ENCODE results near the gene KCNAB1.

KCNAB1 gene

DNA sequence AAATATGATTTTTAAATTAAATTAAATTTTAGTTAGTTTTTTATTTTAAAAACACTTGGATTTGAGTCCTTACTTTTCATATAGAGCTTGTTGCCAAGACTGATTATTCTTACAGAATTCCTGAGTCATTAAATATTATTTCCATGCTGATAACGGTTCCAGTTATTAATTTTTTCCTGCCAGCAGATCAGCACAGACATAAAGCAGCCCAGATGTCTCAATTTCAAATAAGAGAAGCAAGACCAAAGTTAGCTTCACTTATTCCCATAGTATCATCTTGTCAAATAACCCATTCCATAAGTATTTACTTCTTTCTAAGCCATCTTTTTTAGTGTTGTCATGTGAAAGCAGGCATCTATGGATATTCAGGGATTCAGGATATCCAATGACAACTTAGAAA is 359.2 kb downstream of the KCNAB1 start:
- in situ Hi-C loops (cut with HindIII; ENCODE audit: low pct_ligation_motif_present, low pct_unique_long_range_greater_than_20kb, low sequenced_read_pairs) = no loop called here
- no peak for DNase-seq

GRCh38 chr3:156480949-156481348 is 360.6 kb downstream of the KCNAB1 start:
- in situ Hi-C loops (cut with HindIII; ENCODE audit: low pct_ligation_motif_present, low pct_unique_long_range_greater_than_20kb, low sequenced_read_pairs) = no loop called here

DNA sequence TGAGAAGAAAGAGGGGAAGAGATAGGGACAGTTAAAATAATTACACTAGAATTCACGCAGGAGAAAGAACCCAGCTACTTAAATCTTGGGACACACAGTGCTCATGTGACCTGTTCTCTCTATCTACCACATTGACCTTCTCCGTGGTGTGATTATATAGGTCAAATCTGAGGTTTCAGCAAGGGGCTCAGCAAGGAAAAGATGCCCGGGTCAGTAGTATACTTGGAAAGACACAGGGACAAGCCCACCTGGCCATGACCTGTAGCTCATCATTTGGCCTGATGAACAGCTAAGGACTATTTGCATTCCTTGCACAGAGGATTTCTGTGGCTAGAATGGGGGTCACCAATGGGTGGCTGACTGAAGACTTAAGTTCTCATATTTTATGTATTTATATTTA is 362.6 kb downstream of the KCNAB1 start:
- no peak for DNase-seq
- in situ Hi-C loops (cut with HindIII; ENCODE audit: low pct_ligation_motif_present, low pct_unique_long_range_greater_than_20kb, low sequenced_read_pairs) = no loop called here

More at GRCh38 chr3:156480949-156481348, 360.6 kb downstream of the KCNAB1 start:
- DNase-seq = no peak

DNA sequence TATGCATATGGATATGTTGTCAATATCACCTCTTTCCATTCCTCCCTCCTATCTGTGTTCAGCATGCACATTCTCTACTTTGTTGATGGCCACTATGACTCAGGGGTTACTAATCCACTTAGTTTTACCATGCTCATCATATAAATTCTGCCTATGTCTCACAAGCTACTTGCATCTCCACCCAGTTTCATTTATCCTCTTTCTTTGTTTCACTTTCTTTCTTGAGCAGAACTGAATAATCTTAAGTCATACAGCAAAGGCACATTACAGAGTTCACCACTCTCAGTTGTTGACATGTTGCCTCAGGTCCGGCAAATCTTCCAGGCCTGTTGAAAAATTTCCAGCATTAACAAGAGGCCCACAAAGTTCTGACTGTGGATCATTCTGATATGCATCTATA is 363.0 kb downstream of the KCNAB1 start:
- in situ Hi-C loops (cut with HindIII; ENCODE audit: low pct_ligation_motif_present, low pct_unique_long_range_greater_than_20kb, low sequenced_read_pairs) = no loop called here
- DNase-seq = peak; percentile 61

GRCh38 chr3:156483961-156484787 is 363.8 kb downstream of the KCNAB1 start:
- in situ Hi-C loops (cut with HindIII; ENCODE audit: low pct_ligation_motif_present, low pct_unique_long_range_greater_than_20kb, low sequenced_read_pairs) = no loop called here
- peak; percentile 36 for DNase-seq

GRCh38 chr3:156488767-156489166 is 368.4 kb downstream of the KCNAB1 start:
- in situ Hi-C loops (cut with HindIII; ENCODE audit: low pct_ligation_motif_present, low pct_unique_long_range_greater_than_20kb, low sequenced_read_pairs) = no loop called here
- DNase-seq = no peak

DNA sequence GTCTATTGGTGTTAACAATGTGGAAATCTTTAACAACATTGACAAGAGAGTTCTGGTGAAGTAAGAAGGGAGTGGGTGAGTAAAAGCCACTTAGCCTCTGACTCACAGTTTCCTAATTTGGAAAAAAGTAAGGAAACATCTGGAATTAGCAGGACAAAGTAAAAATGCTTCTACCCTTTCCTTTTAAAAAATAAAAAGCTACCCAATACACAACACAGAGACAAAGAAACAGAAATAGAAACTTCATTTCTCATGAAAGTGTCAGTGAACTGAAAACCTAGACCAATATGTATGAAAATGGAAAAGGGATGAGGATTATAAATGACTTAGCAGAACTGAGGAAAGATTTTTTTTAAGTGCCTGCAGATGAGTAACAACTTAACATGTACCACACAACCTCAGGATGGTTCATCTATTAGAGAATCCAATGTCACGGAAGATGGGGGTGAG is 369.1 kb downstream of the KCNAB1 start:
- DNase-seq = no peak
- in situ Hi-C loops (cut with HindIII; ENCODE audit: low pct_ligation_motif_present, low pct_unique_long_range_greater_than_20kb, low sequenced_read_pairs) = no loop called here

GRCh38 chr3:156491192-156491591 is 370.8 kb downstream of the KCNAB1 start:
- no peak for DNase-seq
- in situ Hi-C loops (cut with HindIII; ENCODE audit: low pct_ligation_motif_present, low pct_unique_long_range_greater_than_20kb, low sequenced_read_pairs) = no loop called here

DNA sequence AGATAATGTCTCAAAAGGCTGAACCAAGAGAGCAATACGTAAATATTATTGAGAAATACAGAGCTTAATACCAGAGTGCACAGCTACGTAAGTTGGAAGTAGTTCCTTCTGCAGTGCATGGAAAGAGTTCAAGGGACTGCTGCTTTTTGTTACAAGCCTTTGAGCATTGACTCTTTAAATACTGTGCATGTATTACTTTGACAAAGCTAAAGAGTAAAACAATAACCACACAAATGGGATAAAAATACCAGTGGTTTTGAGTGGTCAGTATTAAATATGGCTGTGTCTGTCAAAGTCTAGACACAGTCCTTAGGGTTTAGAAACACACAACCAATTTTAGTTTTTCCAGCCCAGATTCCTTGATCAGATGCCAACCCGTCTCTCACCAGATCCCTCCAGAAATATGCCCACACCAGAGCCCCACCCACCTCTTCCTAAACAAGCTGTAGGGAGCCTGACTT is 372.5 kb downstream of the KCNAB1 start:
- in situ Hi-C loops (cut with HindIII; ENCODE audit: low pct_ligation_motif_present, low pct_unique_long_range_greater_than_20kb, low sequenced_read_pairs) = no loop called here
- no peak for DNase-seq

DNA sequence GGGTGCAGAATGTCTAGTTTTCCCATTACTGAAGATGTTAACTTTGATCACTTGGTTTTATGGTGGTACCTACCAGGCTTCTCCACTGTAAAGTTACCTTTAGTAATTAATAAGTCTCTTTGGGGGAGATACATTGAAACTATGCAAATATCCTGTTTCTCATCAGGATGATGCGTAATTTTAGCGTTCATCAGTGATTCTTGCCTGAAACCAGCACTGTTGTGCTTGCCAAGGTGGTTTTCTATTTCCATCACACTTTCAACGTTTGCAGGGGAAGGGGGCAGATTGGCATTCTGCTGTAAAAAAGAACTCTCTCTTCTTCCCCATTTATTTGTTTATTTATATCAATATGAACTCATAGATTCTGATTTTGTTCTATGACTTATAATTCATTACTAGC is 373.5 kb downstream of the KCNAB1 start:
- in situ Hi-C loops (cut with HindIII; ENCODE audit: low pct_ligation_motif_present, low pct_unique_long_range_greater_than_20kb, low sequenced_read_pairs) = no loop called here
- DNase-seq = no peak

DNA sequence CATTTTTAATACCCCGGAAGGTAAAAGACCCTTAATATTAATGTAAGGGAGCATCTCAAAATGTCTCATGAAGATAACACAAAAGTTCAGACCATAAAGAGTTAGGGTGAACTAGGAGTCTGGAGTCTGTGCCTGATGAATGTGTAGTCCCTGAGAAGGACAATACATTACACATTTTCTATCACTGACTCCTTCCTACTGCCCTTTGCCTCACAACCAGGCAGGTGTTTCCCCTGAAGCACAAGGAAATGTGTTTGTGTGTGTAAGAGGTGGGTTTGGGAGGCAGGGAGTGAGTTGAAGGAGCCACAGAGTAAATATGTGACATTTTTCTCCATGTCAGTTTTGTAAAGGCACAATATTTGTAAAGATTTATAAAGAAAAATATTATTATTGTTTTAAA is 375.4 kb downstream of the KCNAB1 start:
- no peak for DNase-seq
- in situ Hi-C loops (cut with HindIII; ENCODE audit: low pct_ligation_motif_present, low pct_unique_long_range_greater_than_20kb, low sequenced_read_pairs) = no loop called here

DNA sequence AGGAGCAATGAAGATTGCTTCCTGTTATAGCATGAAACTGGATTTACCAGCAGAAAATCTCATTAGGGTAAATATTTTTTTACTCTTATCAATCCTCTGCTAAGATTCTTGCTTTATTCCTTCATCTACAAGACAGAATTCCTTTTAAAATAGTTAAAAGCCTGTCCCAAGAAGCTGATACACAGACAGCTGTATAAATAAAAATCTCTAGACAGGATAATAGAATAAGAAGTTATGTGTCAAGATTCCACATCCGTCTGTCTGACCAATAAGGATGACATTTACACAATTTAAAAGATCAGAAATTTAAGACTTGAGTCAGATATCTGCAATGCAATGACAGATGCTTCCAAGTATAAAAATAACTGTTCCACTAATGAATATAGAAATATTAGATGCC is 376.9 kb downstream of the KCNAB1 start:
- no peak for DNase-seq
- in situ Hi-C loops (cut with HindIII; ENCODE audit: low pct_ligation_motif_present, low pct_unique_long_range_greater_than_20kb, low sequenced_read_pairs) = no loop called here

DNA sequence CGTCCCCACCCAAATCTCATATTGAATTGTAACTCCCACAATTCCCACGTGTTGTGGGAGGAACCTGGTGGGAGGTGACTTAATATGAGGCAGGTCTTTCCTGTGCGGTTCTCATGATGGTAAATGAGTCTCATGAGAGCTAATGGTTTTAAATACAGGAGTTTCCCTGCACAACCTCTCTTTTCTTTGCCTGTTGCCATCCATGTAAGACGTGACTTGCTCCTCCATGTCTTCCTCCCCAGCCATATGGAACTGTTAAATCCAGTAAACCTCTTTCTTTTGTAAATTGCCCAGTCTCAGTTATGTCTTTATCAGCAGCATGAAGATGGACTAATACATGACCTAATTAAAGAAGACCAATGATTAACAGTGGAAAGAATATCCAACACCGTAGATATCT is 377.9 kb downstream of the KCNAB1 start:
- no peak for DNase-seq
- in situ Hi-C loops (cut with HindIII; ENCODE audit: low pct_ligation_motif_present, low pct_unique_long_range_greater_than_20kb, low sequenced_read_pairs) = no loop called here

- in situ Hi-C loops (cut with HindIII; ENCODE audit: low pct_ligation_motif_present, low pct_unique_long_range_greater_than_20kb, low sequenced_read_pairs) = no loop called here
- no peak for DNase-seq
Measured at GRCh38 chr3:156507285-156507684, 386.9 kb downstream of the KCNAB1 start.

- in situ Hi-C loops (cut with HindIII; ENCODE audit: low pct_ligation_motif_present, low pct_unique_long_range_greater_than_20kb, low sequenced_read_pairs) = no loop called here
- DNase-seq = peak; percentile 56
Measured at GRCh38 chr3:156509189-156510174, 389.1 kb downstream of the KCNAB1 start.

- in situ Hi-C loops (cut with HindIII; ENCODE audit: low pct_ligation_motif_present, low pct_unique_long_range_greater_than_20kb, low sequenced_read_pairs) = no loop called here
- DNase-seq = no peak
Measured at GRCh38 chr3:156511987-156512677, 391.8 kb downstream of the KCNAB1 start.

- no peak for DNase-seq
- in situ Hi-C loops (cut with HindIII; ENCODE audit: low pct_ligation_motif_present, low pct_unique_long_range_greater_than_20kb, low sequenced_read_pairs) = no loop called here
Measured at GRCh38 chr3:156513619-156514018, 393.2 kb downstream of the KCNAB1 start.

DNA sequence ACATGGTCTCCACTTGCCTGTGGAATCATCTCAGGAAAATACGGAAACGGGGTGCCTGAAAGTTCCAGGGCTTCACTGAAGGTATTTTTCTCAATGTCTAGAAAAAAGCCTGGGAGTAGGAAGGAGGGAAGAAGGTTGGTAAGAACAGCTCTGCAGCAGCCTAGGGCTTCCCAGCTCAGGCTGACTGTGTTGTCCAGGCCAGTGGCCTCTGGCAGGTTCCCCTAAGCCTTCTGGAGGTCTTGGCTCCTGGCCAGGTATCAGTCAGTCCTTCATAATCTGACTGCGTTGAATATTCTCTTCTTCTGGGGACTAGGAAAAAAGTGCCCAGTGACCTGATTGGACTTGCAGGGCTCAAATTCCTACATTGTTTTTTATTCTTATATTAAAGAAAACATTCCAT is 395.9 kb downstream of the KCNAB1 start:
- no peak for DNase-seq
- in situ Hi-C loops (cut with HindIII; ENCODE audit: low pct_ligation_motif_present, low pct_unique_long_range_greater_than_20kb, low sequenced_read_pairs) = no loop called here

DNA sequence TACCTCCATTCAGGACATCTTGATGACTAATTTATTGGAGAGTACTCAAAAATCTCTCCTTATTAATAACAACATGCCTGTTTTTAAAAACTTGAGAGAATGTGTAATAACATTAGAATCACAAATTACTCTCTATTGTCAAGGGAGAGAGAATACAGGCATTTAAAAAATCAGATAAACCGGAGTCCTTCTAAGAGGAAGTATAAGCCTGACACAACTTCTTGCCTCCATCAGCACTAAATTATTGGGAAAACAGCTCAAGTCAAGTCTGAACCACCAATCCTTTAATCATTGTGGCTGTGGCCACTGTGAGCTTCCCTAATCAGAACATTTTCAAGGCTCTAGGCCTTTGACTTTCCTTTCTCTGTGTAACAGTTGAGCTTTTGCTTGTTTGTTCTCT is 396.6 kb downstream of the KCNAB1 start:
- DNase-seq = no peak
- in situ Hi-C loops (cut with HindIII; ENCODE audit: low pct_ligation_motif_present, low pct_unique_long_range_greater_than_20kb, low sequenced_read_pairs) = no loop called here
